Nephron progenitor cell (in vitro differentiated cells): ENCODE data around the gene G6PC2.

Source experiments
- DNase-seq: peaks from one replicate; pipeline ENCODE4 v3.0.0; 2021
- H3K27ac Mint-ChIP-seq: 2 replicates; pipeline ENCODE4 v1.8.0; 2021; ENCODE audit warnings: mild to moderate bottlenecking, moderate library complexity, mixed read lengths
- H3K27me3 Mint-ChIP-seq: 2 replicates; pipeline ENCODE4 v1.8.0; 2021; ENCODE audit warnings: mild to moderate bottlenecking, low read depth, mixed read lengths; ENCODE audit not compliant: poor library complexity
- H3K36me3 Mint-ChIP-seq: 2 replicates; pipeline ENCODE4 v1.8.0; 2021; ENCODE audit warnings: low read depth, mixed read lengths
- H3K4me1 Mint-ChIP-seq: 2 replicates; pipeline ENCODE4 v1.8.0; 2021; ENCODE audit warnings: mixed read lengths
- H3K4me3 Mint-ChIP-seq: 2 replicates; pipeline ENCODE4 v1.8.0; 2021; ENCODE audit warnings: mild to moderate bottlenecking, moderate library complexity, mixed read lengths
- H3K9me3 Mint-ChIP-seq: 2 replicates; pipeline ENCODE4 v1.8.0; 2021; ENCODE audit warnings: mild to moderate bottlenecking, moderate library complexity, mixed read lengths
- CTCF ChIP-seq: fragments of 200-600 bp; sonication (generic); IDR thresholded peaks from 2 replicates; pipeline ENCODE4 v1.5.0; 2021; ENCODE audit warnings: antibody characterized with exemption

Gene G6PC2

GRCh38 chr2:168890006-168890782, 10.9 kb upstream of the G6PC2 start, which contains the start of gene SPC25:
SPC25 (minus strand) TSS chr2:168890430; CDS start chr2:168889519, 911 bp downstream.
- peak; percentile 92 for DNase-seq
- H3K27me3 Mint-ChIP-seq, result peaks cover 18% of the 10 kb centered on the region
- peaks cover 24% of the 10 kb centered on the region for H3K36me3 Mint-ChIP-seq
- TF ChIP-seq CTCF, result no peak
- no peaks in the 10 kb centered on the region for H3K9me3 Mint-ChIP-seq
- H3K4me3 Mint-ChIP-seq, result peak within 1 kb of the TSS; percentile 97
- no peak within 1 kb of the TSS for H3K27ac Mint-ChIP-seq
- peaks cover 19% of the 10 kb centered on the region for H3K4me1 Mint-ChIP-seq

- no peak overlapping the region for H3K4me3 Mint-ChIP-seq
- TF ChIP-seq CTCF, result no peak
- peaks cover 7% of the 10 kb centered on the region for H3K36me3 Mint-ChIP-seq
- H3K9me3 Mint-ChIP-seq, result no peaks in the 10 kb centered on the region
- no peak overlapping the region for H3K27ac Mint-ChIP-seq
- peaks cover 19% of the 10 kb centered on the region for H3K4me1 Mint-ChIP-seq
- H3K27me3 Mint-ChIP-seq, result peaks cover 18% of the 10 kb centered on the region
- no peak for DNase-seq
These were observed 8.8 kb upstream of the G6PC2 start for GRCh38 chr2:168892327-168892726.

- H3K4me3 Mint-ChIP-seq, result no peak overlapping the region
These were observed 7.0 kb upstream of the G6PC2 start for GRCh38 chr2:168894101-168894500.

GRCh38 chr2:168894720-168895119, 6.4 kb upstream of the G6PC2 start:
- H3K9me3 Mint-ChIP-seq, result no peaks in the 10 kb centered on the region

More at GRCh38 chr2:168894101-168894500, 7.0 kb upstream of the G6PC2 start:
- no peak for DNase-seq
- Mint-ChIP-seq H3K4me1 (peaks cover 18% of the 10 kb centered on the region), H3K27ac (no peak overlapping the region), H3K27me3 (peaks cover 18% of the 10 kb centered on the region), H3K36me3 (no peaks in the 10 kb centered on the region), H3K9me3 (no peaks in the 10 kb centered on the region)
- TF ChIP-seq CTCF, result no peak

GRCh38 chr2:168895771-168896170, 5.3 kb upstream of the G6PC2 start:
- no peak for DNase-seq
- TF ChIP-seq CTCF, result no peak
- Mint-ChIP-seq H3K4me3 (no peak overlapping the region), H3K36me3 (no peaks in the 10 kb centered on the region), H3K27ac (no peak overlapping the region), H3K9me3 (no peaks in the 10 kb centered on the region), H3K27me3 (peaks cover 15% of the 10 kb centered on the region), H3K4me1 (peaks cover under 1% of the 10 kb centered on the region)

More at GRCh38 chr2:168894720-168895119, 6.4 kb upstream of the G6PC2 start:
- Mint-ChIP-seq H3K27me3 (peaks cover 18% of the 10 kb centered on the region), H3K4me1 (peaks cover 12% of the 10 kb centered on the region), H3K36me3 (no peaks in the 10 kb centered on the region), H3K4me3 (no peak overlapping the region), H3K27ac (no peak overlapping the region)
- TF ChIP-seq CTCF, result no peak
- DNase-seq, result no peak

- TF ChIP-seq CTCF, result no peak
- DNase-seq, result no peak
- Mint-ChIP-seq H3K4me1 (no peaks in the 10 kb centered on the region), H3K36me3 (no peaks in the 10 kb centered on the region), H3K27ac (no peak overlapping the region), H3K9me3 (no peaks in the 10 kb centered on the region), H3K4me3 (no peak overlapping the region), H3K27me3 (peaks cover 10% of the 10 kb centered on the region)
These were observed 4.3 kb upstream of the G6PC2 start for GRCh38 chr2:168896783-168897182.
